ENCODE data around the gene CCP110. TPM values are rescaled to one million over a fixed set of nuclear protein-coding genes. Genes with fewer than 3 reads are reported as not detected.

CCP110 gene
- total RNA-seq, 1 donor from 2014 or later = 25.5 TPM

DNA sequence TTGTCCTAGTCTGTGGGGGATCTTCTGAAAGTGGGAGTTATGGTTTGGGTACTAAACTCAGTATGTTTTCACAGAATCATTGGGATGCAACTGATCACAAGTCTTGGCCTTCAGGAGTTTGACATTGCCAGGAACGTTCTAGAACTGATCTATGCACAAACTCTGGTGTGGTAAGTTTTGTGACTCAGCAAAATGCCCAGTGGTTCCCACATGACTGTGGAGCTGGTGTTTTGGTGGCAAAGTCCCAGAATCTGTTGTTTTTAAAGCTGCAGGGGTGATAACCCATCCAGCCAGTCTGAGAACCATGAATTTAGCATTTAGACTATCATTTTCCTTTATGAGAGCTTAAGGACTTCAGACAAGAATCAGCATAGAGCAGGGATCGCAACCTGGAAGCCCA, 42.4 kb upstream of the CCP110 start:
- no peak for DNase-seq (ENCODE audit: low spot score, unreplicated experiment)
- Mint-ChIP-seq H3K27me3 (no peaks in the 10 kb centered on the region), H3K9me3 (ENCODE audit: low read depth) (peaks cover 8% of the 10 kb centered on the region), H3K4me1 (ENCODE audit: low read depth) (peaks cover 18% of the 10 kb centered on the region), H3K27ac (no peak overlapping the region), H3K36me3 (ENCODE audit: insufficient read depth) (peaks cover 8% of the 10 kb centered on the region), H3K4me3 (ENCODE audit: low read depth) (no peak overlapping the region)
- TF ChIP-seq, protein P1, sequence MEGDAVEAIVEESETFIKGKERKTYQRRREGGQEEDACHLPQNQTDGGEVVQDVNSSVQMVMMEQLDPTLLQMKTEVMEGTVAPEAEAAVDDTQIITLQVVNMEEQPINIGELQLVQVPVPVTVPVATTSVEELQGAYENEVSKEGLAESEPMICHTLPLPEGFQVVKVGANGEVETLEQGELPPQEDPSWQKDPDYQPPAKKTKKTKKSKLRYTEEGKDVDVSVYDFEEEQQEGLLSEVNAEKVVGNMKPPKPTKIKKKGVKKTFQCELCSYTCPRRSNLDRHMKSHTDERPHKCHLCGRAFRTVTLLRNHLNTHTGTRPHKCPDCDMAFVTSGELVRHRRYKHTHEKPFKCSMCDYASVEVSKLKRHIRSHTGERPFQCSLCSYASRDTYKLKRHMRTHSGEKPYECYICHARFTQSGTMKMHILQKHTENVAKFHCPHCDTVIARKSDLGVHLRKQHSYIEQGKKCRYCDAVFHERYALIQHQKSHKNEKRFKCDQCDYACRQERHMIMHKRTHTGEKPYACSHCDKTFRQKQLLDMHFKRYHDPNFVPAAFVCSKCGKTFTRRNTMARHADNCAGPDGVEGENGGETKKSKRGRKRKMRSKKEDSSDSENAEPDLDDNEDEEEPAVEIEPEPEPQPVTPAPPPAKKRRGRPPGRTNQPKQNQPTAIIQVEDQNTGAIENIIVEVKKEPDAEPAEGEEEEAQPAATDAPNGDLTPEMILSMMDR (IDR thresholded peaks at IDR 0.05; ENCODE audit: unreplicated experiment) = no peak

DNA sequence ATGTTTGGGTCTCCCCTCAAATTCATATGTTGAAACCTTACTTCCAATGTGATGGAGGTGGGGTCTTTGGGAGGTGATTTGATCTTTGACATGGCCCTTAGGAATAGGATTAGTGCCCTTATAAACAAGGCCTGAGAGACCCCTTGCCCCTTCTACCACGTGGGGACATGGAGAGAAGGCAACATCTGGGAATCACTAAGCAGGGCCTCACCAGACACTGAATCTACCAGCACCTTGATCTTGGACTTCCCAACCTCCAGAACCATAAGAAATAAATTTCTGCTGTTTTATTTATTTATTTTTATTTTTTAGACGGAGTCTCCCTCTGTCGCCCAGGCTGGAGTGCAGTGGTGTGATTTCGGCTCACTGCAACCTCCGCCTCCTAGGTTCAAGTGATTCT, 42.0 kb upstream of the CCP110 start:
- Mint-ChIP-seq H3K27me3 (no peaks in the 10 kb centered on the region), H3K27ac (no peak overlapping the region), H3K4me1 (ENCODE audit: low read depth) (peaks cover 18% of the 10 kb centered on the region), H3K36me3 (ENCODE audit: insufficient read depth) (peaks cover 7% of the 10 kb centered on the region), H3K4me3 (ENCODE audit: low read depth) (no peak overlapping the region), H3K9me3 (ENCODE audit: low read depth) (peaks cover 5% of the 10 kb centered on the region)
- TF ChIP-seq, protein P1 (IDR thresholded peaks at IDR 0.05; ENCODE audit: unreplicated experiment) = no peak
- DNase-seq (ENCODE audit: low spot score, unreplicated experiment) = no peak

DNA sequence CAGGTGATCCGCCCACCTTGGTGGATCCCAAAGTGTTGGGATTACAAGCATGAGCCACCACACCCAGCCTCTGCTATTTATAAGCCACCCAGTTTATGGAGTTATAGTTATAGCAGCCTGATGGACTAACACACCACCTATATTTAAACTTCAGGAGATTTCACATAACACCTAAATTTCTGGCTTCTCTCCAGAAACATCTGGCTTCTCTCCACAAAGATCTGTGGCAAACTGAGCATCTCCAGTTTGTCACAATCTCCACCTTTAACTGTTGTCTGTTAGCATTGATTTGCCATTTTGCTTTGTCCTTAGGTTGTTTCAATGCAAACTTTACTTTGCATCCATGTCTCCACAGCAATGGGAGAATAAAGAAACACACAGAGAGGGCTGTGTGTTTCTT, 41.5 kb upstream of the CCP110 start:
- TF ChIP-seq, protein P1 (IDR thresholded peaks at IDR 0.05; ENCODE audit: unreplicated experiment) = no peak
- H3K4me3 Mint-ChIP-seq (ENCODE audit: low read depth) = no peak overlapping the region
- no peak for DNase-seq (ENCODE audit: low spot score, unreplicated experiment)
- peaks cover 19% of the 10 kb centered on the region for H3K4me1 Mint-ChIP-seq (ENCODE audit: low read depth)
- H3K27me3 Mint-ChIP-seq = no peaks in the 10 kb centered on the region
- H3K36me3 Mint-ChIP-seq (ENCODE audit: insufficient read depth) = peaks cover 9% of the 10 kb centered on the region
- H3K27ac Mint-ChIP-seq = no peak overlapping the region
- H3K9me3 Mint-ChIP-seq (ENCODE audit: low read depth) = peaks cover 5% of the 10 kb centered on the region

DNA sequence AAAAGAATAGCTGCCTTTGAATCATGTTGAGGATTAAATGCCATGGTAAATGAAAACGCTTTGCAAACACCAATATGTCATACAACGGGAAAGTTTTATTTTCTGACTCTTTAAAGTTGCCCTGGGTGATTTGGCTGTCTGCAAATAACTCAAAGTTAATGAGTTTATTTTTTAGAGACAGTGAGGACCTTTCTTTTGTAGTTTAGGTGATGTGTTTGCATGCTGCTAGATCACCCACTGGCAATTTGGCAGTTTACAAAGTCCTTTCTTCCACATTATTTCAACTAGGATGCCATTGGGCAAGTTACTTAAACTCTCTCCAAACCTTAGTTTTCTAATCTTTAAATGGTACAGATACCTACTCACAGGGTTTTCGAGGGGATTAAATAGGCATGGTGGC, 39.6 kb upstream of the CCP110 start:
- Mint-ChIP-seq H3K27ac (no peak overlapping the region), H3K9me3 (ENCODE audit: low read depth) (no peaks in the 10 kb centered on the region), H3K36me3 (ENCODE audit: insufficient read depth) (peaks cover 7% of the 10 kb centered on the region), H3K4me1 (ENCODE audit: low read depth) (peaks cover 23% of the 10 kb centered on the region), H3K4me3 (ENCODE audit: low read depth) (no peak overlapping the region), H3K27me3 (no peaks in the 10 kb centered on the region)
- TF ChIP-seq, protein P1 (IDR thresholded peaks at IDR 0.05; ENCODE audit: unreplicated experiment) = no peak
- DNase-seq (ENCODE audit: low spot score, unreplicated experiment) = no peak

DNA sequence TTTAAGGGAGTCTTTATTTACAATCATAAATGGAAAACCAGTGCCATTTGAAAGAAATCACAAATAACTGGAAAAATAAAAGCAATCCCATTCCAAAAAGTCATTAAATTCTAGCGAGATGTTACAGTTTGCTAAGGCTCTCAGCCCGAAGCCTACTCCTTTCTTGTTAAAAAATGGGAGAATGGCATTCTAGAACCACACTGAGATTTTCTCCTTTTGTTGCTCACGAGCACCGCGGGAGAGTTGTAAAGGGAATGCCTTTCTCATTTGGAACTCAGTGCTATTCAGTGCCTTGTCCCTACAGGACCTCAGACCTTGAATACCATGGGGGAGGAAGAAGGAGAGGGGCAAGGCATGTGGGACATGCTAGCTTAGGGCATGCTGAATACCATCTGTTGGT, 38.1 kb upstream of the CCP110 start:
- no peak for DNase-seq (ENCODE audit: low spot score, unreplicated experiment)
- H3K4me3 Mint-ChIP-seq (ENCODE audit: low read depth) = no peak overlapping the region
- no peaks in the 10 kb centered on the region for H3K27me3 Mint-ChIP-seq
- no peak overlapping the region for H3K27ac Mint-ChIP-seq
- H3K4me1 Mint-ChIP-seq (ENCODE audit: low read depth) = peaks cover 14% of the 10 kb centered on the region
- TF ChIP-seq, protein P1 (IDR thresholded peaks at IDR 0.05; ENCODE audit: unreplicated experiment) = no peak
- H3K36me3 Mint-ChIP-seq (ENCODE audit: insufficient read depth) = peaks cover 7% of the 10 kb centered on the region
- no peaks in the 10 kb centered on the region for H3K9me3 Mint-ChIP-seq (ENCODE audit: low read depth)

Data from progenitor cell of endocrine pancreas (in vitro differentiated cells).